ENCODE data around the gene IGFALS.

Gene IGFALS

GRCh38 chr16:1768061-1768766 lies 25.3 kb downstream of the IGFALS start:
- ATAC-seq (no peak), DNase-seq (no peak)
- peak overlapping the region in 1 of 2 donors; percentile 17 for H3K4me3 Mint-ChIP-seq
- H3K27ac Mint-ChIP-seq = peak overlapping the region in 1 of 2 donors; percentile 68
- H3K9me3 Mint-ChIP-seq = no peaks in the 10 kb centered on the region
- peaks cover 35% of the 10 kb centered on the region for H3K4me1 Mint-ChIP-seq
- H3K27me3 Mint-ChIP-seq = no peaks in the 10 kb centered on the region

- H3K4me1 Mint-ChIP-seq = peaks cover 34% of the 10 kb centered on the region
- H3K4me3 Mint-ChIP-seq = no peak overlapping the region
- peak overlapping the region in 1 of 2 donors; percentile 68 for H3K27ac Mint-ChIP-seq
- DNase-seq (no peak), ATAC-seq (no peak)
- H3K9me3 Mint-ChIP-seq = no peaks in the 10 kb centered on the region
- no peaks in the 10 kb centered on the region for H3K27me3 Mint-ChIP-seq
Observed at GRCh38 chr16:1767116-1767994, 26.1 kb downstream of the IGFALS start.

GRCh38 chr16:1766701-1767100 lies 26.8 kb downstream of the IGFALS start:
- no peak overlapping the region for H3K4me3 Mint-ChIP-seq
- no peak for DNase-seq
- ATAC-seq = no peak
- no peaks in the 10 kb centered on the region for H3K27me3 Mint-ChIP-seq
- H3K9me3 Mint-ChIP-seq = no peaks in the 10 kb centered on the region
- H3K4me1 Mint-ChIP-seq = peaks cover 28% of the 10 kb centered on the region
- H3K27ac Mint-ChIP-seq = peak overlapping the region in 1 of 2 donors; percentile 49

- ATAC-seq (no peak), DNase-seq (no peak)
- Mint-ChIP-seq H3K27ac (no peak overlapping the region), H3K27me3 (no peaks in the 10 kb centered on the region), H3K4me1 (peaks cover 27% of the 10 kb centered on the region), H3K4me3 (no peak overlapping the region), H3K9me3 (no peaks in the 10 kb centered on the region)
Observed at GRCh38 chr16:1766231-1766630, 27.3 kb downstream of the IGFALS start.

GRCh38 chr16:1765826-1766225 lies 27.7 kb downstream of the IGFALS start:
- Mint-ChIP-seq H3K27me3 (no peaks in the 10 kb centered on the region), H3K9me3 (no peaks in the 10 kb centered on the region), H3K4me1 (peaks cover 27% of the 10 kb centered on the region), H3K27ac (no peak overlapping the region), H3K4me3 (no peak overlapping the region)
- ATAC-seq (no peak), DNase-seq (no peak)

GRCh38 chr16:1764971-1765370 lies 28.5 kb downstream of the IGFALS start:
- no peak for ATAC-seq
- H3K9me3 Mint-ChIP-seq = no peaks in the 10 kb centered on the region
- H3K4me1 Mint-ChIP-seq = peaks cover 20% of the 10 kb centered on the region
- no peak overlapping the region for H3K27ac Mint-ChIP-seq
- no peak overlapping the region for H3K4me3 Mint-ChIP-seq
- no peak for DNase-seq
- H3K27me3 Mint-ChIP-seq = no peaks in the 10 kb centered on the region

GRCh38 chr16:1763521-1764511 lies 29.7 kb downstream of the IGFALS start:
- ATAC-seq (no peak), DNase-seq (no peak)
- Mint-ChIP-seq H3K4me3 (no peak overlapping the region), H3K27ac (no peak overlapping the region), H3K9me3 (no peaks in the 10 kb centered on the region), H3K27me3 (no peaks in the 10 kb centered on the region), H3K4me1 (peaks cover 9% of the 10 kb centered on the region)

GRCh38 chr16:1762879-1763520 lies 30.5 kb downstream of the IGFALS start:
- ATAC-seq = no peak
- no peak for DNase-seq
- Mint-ChIP-seq H3K27ac (no peak overlapping the region), H3K4me3 (no peak overlapping the region), H3K4me1 (peaks cover under 1% of the 10 kb centered on the region), H3K9me3 (no peaks in the 10 kb centered on the region), H3K27me3 (no peaks in the 10 kb centered on the region)

GRCh38 chr16:1762196-1762878 lies 31.2 kb downstream of the IGFALS start:
- Mint-ChIP-seq H3K27me3 (no peaks in the 10 kb centered on the region), H3K9me3 (no peaks in the 10 kb centered on the region), H3K4me1 (peaks cover 6% of the 10 kb centered on the region), H3K27ac (no peak overlapping the region), H3K4me3 (no peak overlapping the region)
- ATAC-seq (no peak), DNase-seq (no peak)

GRCh38 chr16:1761751-1762150 lies 31.8 kb downstream of the IGFALS start:
- DNase-seq (no peak), ATAC-seq (no peak)
- no peaks in the 10 kb centered on the region for H3K27me3 Mint-ChIP-seq
- H3K4me1 Mint-ChIP-seq = peaks cover 12% of the 10 kb centered on the region
- H3K27ac Mint-ChIP-seq = peak overlapping the region in 1 of 2 donors; percentile 8
- no peaks in the 10 kb centered on the region for H3K9me3 Mint-ChIP-seq
- no peak overlapping the region for H3K4me3 Mint-ChIP-seq

- DNase-seq = no peak
- H3K27ac Mint-ChIP-seq = peak overlapping the region in 1 of 2 donors; percentile 23
- H3K27me3 Mint-ChIP-seq = no peaks in the 10 kb centered on the region
- H3K4me3 Mint-ChIP-seq = no peak overlapping the region
- H3K4me1 Mint-ChIP-seq = peaks cover 16% of the 10 kb centered on the region
- no peak for ATAC-seq
- no peaks in the 10 kb centered on the region for H3K9me3 Mint-ChIP-seq
Observed at GRCh38 chr16:1760911-1761310, 32.6 kb downstream of the IGFALS start.

GRCh38 chr16:1759511-1759910 lies 34.0 kb downstream of the IGFALS start:
- ATAC-seq (no peak), DNase-seq (no peak)
- peaks cover 16% of the 10 kb centered on the region for H3K4me1 Mint-ChIP-seq
- no peak overlapping the region for H3K4me3 Mint-ChIP-seq
- H3K9me3 Mint-ChIP-seq = no peaks in the 10 kb centered on the region
- H3K27me3 Mint-ChIP-seq = no peaks in the 10 kb centered on the region
- no peak overlapping the region for H3K27ac Mint-ChIP-seq

GRCh38 chr16:1758923-1759322 lies 34.6 kb downstream of the IGFALS start:
- H3K4me1 Mint-ChIP-seq = peaks cover 16% of the 10 kb centered on the region
- no peak for ATAC-seq
- no peak for DNase-seq
- H3K27ac Mint-ChIP-seq = peak overlapping the region; percentile 52 to 89
- H3K27me3 Mint-ChIP-seq = no peaks in the 10 kb centered on the region
- no peaks in the 10 kb centered on the region for H3K9me3 Mint-ChIP-seq
- H3K4me3 Mint-ChIP-seq = no peak overlapping the region

GRCh38 chr16:1757714-1758461 lies 35.6 kb downstream of the IGFALS start:
- Mint-ChIP-seq H3K27ac (no peak overlapping the region), H3K4me1 (peaks cover 16% of the 10 kb centered on the region), H3K4me3 (no peak overlapping the region), H3K27me3 (no peaks in the 10 kb centered on the region), H3K9me3 (no peaks in the 10 kb centered on the region)
- peak; percentile 11 for ATAC-seq
- no peak for DNase-seq
